Fibroblast of lung (primary cell): ENCODE data around the gene CHD6.

Experiments
- EZH2 ChIP-seq: IDR thresholded peaks from 2 replicates; pipeline ENCODE4 v1.5.1; 2012; ENCODE audit warnings: low read length, control low read depth, mild to moderate bottlenecking; ENCODE audit errors: missing control alignments
- TF ChIP-seq, protein P1 (sequence below), 2 donors: IDR thresholded peaks in 1 of 2; conservative IDR thresholded peaks in 1 of 2; 1 replicate in 1 of 2; 2 replicates in 1 of 2; pipeline ENCODE4 v1.5.1; 2011 to 2012; ENCODE audit warnings: low read length in 2 of 2, control low read depth in 1 of 2, inconsistent platforms in 1 of 2, low read depth in 1 of 2, mild to moderate bottlenecking in 1 of 2

DNA sequence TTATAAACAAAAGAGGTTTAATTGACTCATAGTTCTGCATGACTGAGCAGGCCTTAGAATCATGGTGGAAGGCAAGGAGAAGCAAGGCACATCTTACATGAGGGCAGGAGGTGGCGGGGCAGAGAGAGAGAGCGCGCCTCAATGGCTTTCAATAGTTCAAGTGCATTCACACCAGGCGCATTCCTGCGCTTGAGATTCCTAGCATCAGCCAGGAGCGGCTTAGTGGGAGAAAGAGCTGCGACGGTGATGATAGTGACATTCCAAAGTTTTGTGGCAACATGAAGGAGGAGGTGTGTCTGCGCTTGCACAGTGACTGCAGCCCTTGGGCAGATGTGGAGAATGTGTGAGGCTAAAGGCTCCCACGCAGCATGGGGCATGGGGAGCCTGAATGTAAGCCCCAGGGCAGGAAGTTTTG is 226.6 kb downstream of the CHD6 start:
- TF ChIP-seq EZH2: no peak
- TF ChIP-seq, protein P1, sequence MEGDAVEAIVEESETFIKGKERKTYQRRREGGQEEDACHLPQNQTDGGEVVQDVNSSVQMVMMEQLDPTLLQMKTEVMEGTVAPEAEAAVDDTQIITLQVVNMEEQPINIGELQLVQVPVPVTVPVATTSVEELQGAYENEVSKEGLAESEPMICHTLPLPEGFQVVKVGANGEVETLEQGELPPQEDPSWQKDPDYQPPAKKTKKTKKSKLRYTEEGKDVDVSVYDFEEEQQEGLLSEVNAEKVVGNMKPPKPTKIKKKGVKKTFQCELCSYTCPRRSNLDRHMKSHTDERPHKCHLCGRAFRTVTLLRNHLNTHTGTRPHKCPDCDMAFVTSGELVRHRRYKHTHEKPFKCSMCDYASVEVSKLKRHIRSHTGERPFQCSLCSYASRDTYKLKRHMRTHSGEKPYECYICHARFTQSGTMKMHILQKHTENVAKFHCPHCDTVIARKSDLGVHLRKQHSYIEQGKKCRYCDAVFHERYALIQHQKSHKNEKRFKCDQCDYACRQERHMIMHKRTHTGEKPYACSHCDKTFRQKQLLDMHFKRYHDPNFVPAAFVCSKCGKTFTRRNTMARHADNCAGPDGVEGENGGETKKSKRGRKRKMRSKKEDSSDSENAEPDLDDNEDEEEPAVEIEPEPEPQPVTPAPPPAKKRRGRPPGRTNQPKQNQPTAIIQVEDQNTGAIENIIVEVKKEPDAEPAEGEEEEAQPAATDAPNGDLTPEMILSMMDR (conservative IDR thresholded peaks at IDR 0.05 in 1 of 2, IDR thresholded peaks at IDR 0.05 in 1 of 2; ENCODE audit: low read depth in 1 of 2, low read length in 2 of 2): no peak
